ENCODE data around the gene ZFPM1. TPM values are rescaled to one million over a fixed set of nuclear protein-coding genes. Genes with fewer than 3 reads are reported as not detected.
"Not testable (repeated sequence)": the region's sequence is repeated elsewhere in the genome, so short reads cannot be mapped to it uniquely, and the experiment has no call there.

The ZFPM1 gene
- total RNA-seq, 2 experiments from 2014 or later: 15.0 to 18.0 TPM

- intact Hi-C loops (cut with micrococcal nuclease): no loop called here
- H3K4me3 Mint-ChIP-seq: no peak overlapping the region
- DNase-seq (no peak), ATAC-seq (no peak)
- no peaks in the 10 kb centered on the region for H3K36me3 Mint-ChIP-seq (ENCODE audit: low read depth)
- POLR2A ChIA-PET: no interaction called here
- no peak for TF ChIP-seq CTCF (IDR thresholded peaks at IDR 0.05)
- H3K27ac Mint-ChIP-seq: no peak overlapping the region
- CTCF ChIA-PET: no interaction called here
- H3K27me3 Mint-ChIP-seq: no peaks in the 10 kb centered on the region
- no peaks in the 10 kb centered on the region for H3K9me3 Mint-ChIP-seq
- peaks cover 5% of the 10 kb centered on the region for H3K4me1 Mint-ChIP-seq (ENCODE audit: low read depth)
Observed at GRCh38 chr16:88409296-88410065, 43.6 kb upstream of the ZFPM1 start.

GRCh38 chr16:88410297-88410968, 42.6 kb upstream of the ZFPM1 start:
- intact Hi-C loops (cut with micrococcal nuclease); H3K36me3 Mint-ChIP-seq (ENCODE audit: low read depth); H3K4me3 Mint-ChIP-seq; DNase-seq; H3K9me3 Mint-ChIP-seq; H3K27me3 Mint-ChIP-seq; H3K27ac Mint-ChIP-seq; ATAC-seq; CTCF ChIA-PET; POLR2A ChIA-PET; H3K4me1 Mint-ChIP-seq (ENCODE audit: low read depth): not testable (repeated sequence)

GRCh38 chr16:88411951-88412576, 41.0 kb upstream of the ZFPM1 start:
- no peak for TF ChIP-seq CTCF (IDR thresholded peaks at IDR 0.05)
- Mint-ChIP-seq H3K4me1 (ENCODE audit: low read depth) (peaks cover 5% of the 10 kb centered on the region), H3K36me3 (ENCODE audit: low read depth) (no peaks in the 10 kb centered on the region), H3K9me3 (no peaks in the 10 kb centered on the region), H3K27me3 (no peaks in the 10 kb centered on the region), H3K27ac (no peak overlapping the region), H3K4me3 (no peak overlapping the region)
- ChIA-PET CTCF (no interaction called here), POLR2A (no interaction called here)
- ATAC-seq (no peak), DNase-seq (no peak)
- intact Hi-C loops (cut with micrococcal nuclease): no loop called here

GRCh38 chr16:88412766-88413165, 40.3 kb upstream of the ZFPM1 start:
- H3K27ac Mint-ChIP-seq: no peak overlapping the region
- H3K27me3 Mint-ChIP-seq: no peaks in the 10 kb centered on the region
- ATAC-seq (no peak), DNase-seq (no peak)
- no peak overlapping the region for H3K4me3 Mint-ChIP-seq
- ChIA-PET CTCF (no interaction called here), POLR2A (no interaction called here)
- H3K36me3 Mint-ChIP-seq (ENCODE audit: low read depth): no peaks in the 10 kb centered on the region
- peaks cover 3% of the 10 kb centered on the region for H3K4me1 Mint-ChIP-seq (ENCODE audit: low read depth)
- H3K9me3 Mint-ChIP-seq: no peaks in the 10 kb centered on the region
- intact Hi-C loops (cut with micrococcal nuclease): no loop called here
- TF ChIP-seq CTCF (IDR thresholded peaks at IDR 0.05): no peak

- DNase-seq: no peak
- H3K27ac Mint-ChIP-seq: no peak overlapping the region
- intact Hi-C loops (cut with micrococcal nuclease): no loop called here
- H3K9me3 Mint-ChIP-seq: no peaks in the 10 kb centered on the region
- H3K4me3 Mint-ChIP-seq: no peak overlapping the region
- ATAC-seq: no peak
- H3K4me1 Mint-ChIP-seq (ENCODE audit: low read depth): no peaks in the 10 kb centered on the region
- ChIA-PET POLR2A (no interaction called here), CTCF (interaction anchor here (1.4 kb wide), 1 partner anchor 24 kb away, joined by 3 read pairs; no protein-coding TSS in a partner anchor)
- H3K36me3 Mint-ChIP-seq (ENCODE audit: low read depth): no peaks in the 10 kb centered on the region
- TF ChIP-seq CTCF (IDR thresholded peaks at IDR 0.05): no peak
- H3K27me3 Mint-ChIP-seq: no peaks in the 10 kb centered on the region
Observed at GRCh38 chr16:88413231-88413630, 39.8 kb upstream of the ZFPM1 start.

All from activated CD8-positive, alpha-beta T cell treated with anti-CD3 and anti-CD28 coated beads for 36 hours (primary cell).